Measurements from ENCODE around the gene LRIT2. TPM values are rescaled to one million over a fixed set of nuclear protein-coding genes. Genes with fewer than 3 reads are reported as not detected.

The LRIT2 gene
- total RNA-seq, 1 experiment from 2014 or later: not detected

DNA sequence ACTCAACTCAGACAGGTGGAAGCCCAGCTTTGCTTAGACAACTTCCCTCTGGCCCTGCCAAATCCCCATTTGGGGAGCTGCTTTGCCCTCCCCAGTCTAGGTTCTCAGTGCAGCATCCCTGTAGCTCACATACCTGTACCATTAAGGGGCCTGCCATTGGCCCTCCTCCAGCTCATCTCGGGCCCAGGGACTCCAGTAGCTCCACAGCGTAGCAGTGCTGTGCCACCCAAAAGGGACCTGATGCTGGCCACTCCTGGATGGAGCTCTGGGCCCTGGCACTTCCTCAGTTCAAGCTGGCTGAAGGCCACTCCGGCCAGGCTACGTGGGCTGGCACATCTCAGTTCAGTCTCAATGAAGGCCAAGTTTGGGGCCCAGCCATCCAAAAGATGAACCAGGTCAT, 8.6 kb upstream of the LRIT2 start:
- peaks cover 4% of the 10 kb centered on the region in 2 experiments; a peak in 3 of 4 replicates for H3K4me1 Mint-ChIP-seq
- Histone ChIP-seq H4K20me1 (ENCODE audit: control insufficient read depth, insufficient read depth, insufficient read length) (no peaks in the 10 kb centered on the region), H3K27me3 (ENCODE audit: insufficient read depth, low read length) (peaks cover 3% of the 10 kb centered on the region; the same call in 1 of the 2 replicates), H2BK20ac (ENCODE audit: low read depth, low read length, poor library complexity, severe bottlenecking) (no peak overlapping the region), H3K4me2 (ENCODE audit: insufficient read depth, insufficient read length, low read length) (no peak overlapping the region), H4K91ac (ENCODE audit: insufficient read length, low read depth, low read length) (no peak overlapping the region), H3K4me1 (ENCODE audit: insufficient read depth, low read length) (no peaks in the 10 kb centered on the region), H3K18ac (ENCODE audit: insufficient read length, low read depth, low read length) (no peak overlapping the region), H2AFZ (ENCODE audit: low read length) (no peak overlapping the region), H2BK120ac (ENCODE audit: low read depth, low read length, poor library complexity, severe bottlenecking) (no peak overlapping the region), H3K9me3 (ENCODE audit: control insufficient read depth, low read depth, low read length) (no peaks in the 10 kb centered on the region), H3K79me1 (ENCODE audit: insufficient read depth, low read depth, low read length, poor library complexity, severe bottlenecking) (no peaks in the 10 kb centered on the region), H3K9ac (ENCODE audit: extremely low read depth, insufficient read length, low read length) (no peak overlapping the region), H3T11ph (ENCODE audit: low read length) (no peak overlapping the region), H3K4ac (ENCODE audit: low read depth, low read length) (no peak overlapping the region), H2BK5ac (ENCODE audit: insufficient read length, low read length) (no peak overlapping the region), H3K14ac (ENCODE audit: insufficient read depth, low read length) (no peak overlapping the region), H2AK5ac (ENCODE audit: insufficient read length, low read length) (no peak overlapping the region), H3K79me2 (ENCODE audit: insufficient read depth, low read length) (no peaks in the 10 kb centered on the region), H4K8ac (replicated peaks; ENCODE audit: insufficient read length, low read depth, low read length) (no peak overlapping the region), H2BK12ac (ENCODE audit: insufficient read length, low read depth, low read length) (no peak overlapping the region), H3K56ac (ENCODE audit: insufficient read length, low read depth, low read length) (no peak overlapping the region), H2BK15ac (ENCODE audit: low read depth, low read length) (no peak overlapping the region), H3K23me2 (ENCODE audit: insufficient read length, low read depth, low read length, poor library complexity, severe bottlenecking) (no peaks in the 10 kb centered on the region), H3K27ac (ENCODE audit: insufficient read length, low read depth, low read length) (no peak overlapping the region), H4K5ac (ENCODE audit: insufficient read length, low read depth, low read length) (no peak overlapping the region), H3K23ac (ENCODE audit: insufficient read length, low read depth, low read length) (no peak overlapping the region)
- H3K36me3 Mint-ChIP-seq (ENCODE audit: insufficient read depth in 1 of 3, low read depth in 3 of 3): no peaks in the 10 kb centered on the region
- H3K27me3 Mint-ChIP-seq (ENCODE audit: low read depth): peaks cover 36% of the 10 kb centered on the region
- H3K9me3 Mint-ChIP-seq: no peaks in the 10 kb centered on the region
- DNase-seq: no peak
- WGBS (ENCODE audit: extremely low coverage, insufficient read length, low lambda C conversion rate): no CpG with 5 or more reads among the region's 4 CpGs
- H3K27ac Mint-ChIP-seq: no peak overlapping the region; a peak in 1 of 7 replicates
- TF ChIP-seq, protein P1, sequence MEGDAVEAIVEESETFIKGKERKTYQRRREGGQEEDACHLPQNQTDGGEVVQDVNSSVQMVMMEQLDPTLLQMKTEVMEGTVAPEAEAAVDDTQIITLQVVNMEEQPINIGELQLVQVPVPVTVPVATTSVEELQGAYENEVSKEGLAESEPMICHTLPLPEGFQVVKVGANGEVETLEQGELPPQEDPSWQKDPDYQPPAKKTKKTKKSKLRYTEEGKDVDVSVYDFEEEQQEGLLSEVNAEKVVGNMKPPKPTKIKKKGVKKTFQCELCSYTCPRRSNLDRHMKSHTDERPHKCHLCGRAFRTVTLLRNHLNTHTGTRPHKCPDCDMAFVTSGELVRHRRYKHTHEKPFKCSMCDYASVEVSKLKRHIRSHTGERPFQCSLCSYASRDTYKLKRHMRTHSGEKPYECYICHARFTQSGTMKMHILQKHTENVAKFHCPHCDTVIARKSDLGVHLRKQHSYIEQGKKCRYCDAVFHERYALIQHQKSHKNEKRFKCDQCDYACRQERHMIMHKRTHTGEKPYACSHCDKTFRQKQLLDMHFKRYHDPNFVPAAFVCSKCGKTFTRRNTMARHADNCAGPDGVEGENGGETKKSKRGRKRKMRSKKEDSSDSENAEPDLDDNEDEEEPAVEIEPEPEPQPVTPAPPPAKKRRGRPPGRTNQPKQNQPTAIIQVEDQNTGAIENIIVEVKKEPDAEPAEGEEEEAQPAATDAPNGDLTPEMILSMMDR (conservative IDR thresholded peaks at IDR 0.05): no peak
- no peak overlapping the region for H3K4me3 Mint-ChIP-seq

All from H9 (cell line).